Stomach (tissue), 9 donors: ENCODE measurements around the gene CCSER1. TPM values are rescaled to one million over a fixed set of nuclear protein-coding genes. Genes with fewer than 3 reads are reported as not detected.
"Not testable (repeated sequence)": the region's sequence is repeated elsewhere in the genome, so short reads cannot be mapped to it uniquely, and the experiment has no call there.

Source experiments
- DNase-seq, 2 donors: peaks; one replicate each; pipeline versions ENCODE4 v3.0.0 to v3.0.0-alpha.2; 2013 to 2019
- H3K27ac ChIP-seq, 5 donors: fragments of 200-600 bp in 4 of 5; sonication (generic) in 4 of 5; one replicate each; pipeline ENCODE4 v1.5.1; 2013 to 2019; ENCODE audit warnings: mild to moderate bottlenecking in 1 of 5, moderate library complexity in 1 of 5
- H3K27me3 ChIP-seq, 3 donors: fragments of 200-600 bp; sonication (generic); one replicate each; pipeline ENCODE4 v1.5.1; 2017 to 2019; ENCODE audit warnings: mixed run types in 1 of 3
- H3K36me3 ChIP-seq, 4 donors: fragments of 200-600 bp; sonication (generic); 1 replicate in 3 of 4; 2 replicates in 1 of 4; pipeline ENCODE4 v1.5.1; 2016 to 2019
- H3K4me1 ChIP-seq, 4 donors: fragments of 200-600 bp; sonication (generic); one replicate each; pipeline ENCODE4 v1.5.1; 2016 to 2019
- H3K4me3 ChIP-seq, 4 donors: fragments of 200-600 bp; sonication (generic) in 3 of 4; one replicate each; pipeline ENCODE4 v1.5.1; 2016 to 2019; ENCODE audit warnings: mild to moderate bottlenecking in 1 of 4
- H3K9me3 ChIP-seq, 4 donors: fragments of 200-600 bp; sonication (generic); one replicate each; pipeline ENCODE4 v1.5.1; 2016 to 2019
- CTCF ChIP-seq, 7 experiments: fragments of 450-650 bp in 4 of 7; fragments of 200-600 bp in 3 of 7; sonication (generic) in 3 of 7; IDR thresholded peaks; one replicate each; pipeline ENCODE4 v1.5.1; 2016 to 2019; ENCODE audit warnings: antibody characterized with exemption in 7 of 7, control low read depth in 2 of 7, mild to moderate bottlenecking in 1 of 7
- EP300 ChIP-seq: sonication (generic); formaldehyde crosslinking; IDR thresholded peaks from one replicate; pipeline ENCODE4 v1.6.1; 2017; ENCODE audit warnings: antibody characterized with exemption
- POLR2A ChIP-seq, 4 donors: fragments of 450-650 bp; IDR thresholded peaks; one replicate each; pipeline ENCODE4 v1.6.1; 2016; ENCODE audit warnings: antibody characterized with exemption in 4 of 4, control low read depth in 2 of 4, mild to moderate bottlenecking in 1 of 4, moderate library complexity in 1 of 4
- POLR2AphosphoS5 ChIP-seq, 3 donors: sonication (generic); formaldehyde crosslinking; IDR thresholded peaks; one replicate each; pipeline ENCODE4 v1.6.1; 2016; ENCODE audit warnings: antibody characterized with exemption in 3 of 3
- WGBS, 5 donors: extraction: QIAGEN DNeasy Blood & Tissue Kit in 3 of 5; methylation state at CpG; one replicate each; pipeline versions ENCODE4 v1.1.5 to v1.1.7; 2013 to 2018; 5-methylcytosine and 5-hydroxymethylcytosine counted together
- intact Hi-C: fragments of 100-400 bp; cut with DNase I; formaldehyde crosslinking; loops from one replicate; pipeline ENCODE4 v1.15.1; 2023; ENCODE audit warnings: low total_unique reads
- polyA plus RNA-seq, 3 donors: library from polyadenylated mRNA; stranded (reverse); fragments of 200-250 nt; gene quantifications; one replicate each; pipeline ENCODE4 v1.2.3, GENCODE V29; 2013
- total RNA-seq, 5 donors: library from RNA; depleted of rRNA; stranded (reverse); fragments of >200 nt; gene quantifications; one replicate each; pipeline versions ENCODE4 v1.1.0 to v1.2.3, GENCODE V29; 2014 to 2016
- donor health status: healthy with polysubstance abuse.
- donor health status: Bipolar disorder and iron deficiency.
- donor health status: healthy.

CCSER1 gene
- total and polyA plus RNA-seq, 8 donors = 0.33 to 149 (median 15.2) TPM

- no peaks in the 10 kb centered on the region for H3K36me3 ChIP-seq
- no peak for TF ChIP-seq CTCF (IDR thresholded peaks at IDR 0.05)
- no peak for TF ChIP-seq POLR2A (IDR thresholded peaks at IDR 0.05)
- no peak for TF ChIP-seq EP300
- no peak for TF ChIP-seq POLR2AphosphoS5 (IDR thresholded peaks at IDR 0.05)
- H3K27ac ChIP-seq = no peak overlapping the region
- no peaks in the 10 kb centered on the region for H3K4me1 ChIP-seq
- no peak for DNase-seq
- H3K27me3 ChIP-seq = no peaks in the 10 kb centered on the region
- no peak overlapping the region for H3K4me3 ChIP-seq
- H3K9me3 ChIP-seq = no peaks in the 10 kb centered on the region
- intact Hi-C loops = loop anchor here (10.0 kb wide), 1 partner anchor 258 kb away; no protein-coding TSS in a partner anchor
Measured at GRCh38 chr4:90292438-90292837, 165.2 kb downstream of the CCSER1 start.

GRCh38 chr4:90293320-90293719 lies 166.1 kb downstream of the CCSER1 start:
- 25 to 33% (median 31%) methylated on average over 2 of the region's 2 CpGs for WGBS, 5 donors
- TF ChIP-seq CTCF (IDR thresholded peaks at IDR 0.05) (peak in 2 of 7 experiments; percentile 39 to 55), EP300 (no peak)
- intact Hi-C loops = loop anchor here (10.0 kb wide), 1 partner anchor 259 kb away; no protein-coding TSS in a partner anchor
- peak in 1 of 2 donors; percentile 13 for DNase-seq
- no peaks in the 10 kb centered on the region for H3K27me3 ChIP-seq
- H3K36me3 ChIP-seq = no peaks in the 10 kb centered on the region
- H3K27ac ChIP-seq = no peak overlapping the region
- H3K4me1 ChIP-seq = no peaks in the 10 kb centered on the region
- H3K9me3 ChIP-seq = no peaks in the 10 kb centered on the region
- no peak overlapping the region for H3K4me3 ChIP-seq

GRCh38 chr4:90299373-90299772 lies 172.2 kb downstream of the CCSER1 start:
- no peak for DNase-seq
- intact Hi-C loops = loop anchor here (10.0 kb wide), 1 partner anchor 265 kb away; no protein-coding TSS in a partner anchor
- Histone ChIP-seq H3K27ac (no peak overlapping the region), H3K9me3 (no peaks in the 10 kb centered on the region), H3K4me3 (no peak overlapping the region), H3K27me3 (no peaks in the 10 kb centered on the region), H3K4me1 (no peaks in the 10 kb centered on the region), H3K36me3 (no peaks in the 10 kb centered on the region)
- WGBS, 5 donors = 89 to 91% (median 91%) methylated on average over 1 of the region's 1 CpG
- TF ChIP-seq EP300 = no peak
- TF ChIP-seq CTCF (IDR thresholded peaks at IDR 0.05) = no peak
- no peak for TF ChIP-seq POLR2AphosphoS5 (IDR thresholded peaks at IDR 0.05)
- TF ChIP-seq POLR2A (IDR thresholded peaks at IDR 0.05) = no peak

GRCh38 chr4:90306810-90307209 lies 179.6 kb downstream of the CCSER1 start:
- 76 to 95% (median 88%) methylated on average over 1 of the region's 1 CpG for WGBS, 5 donors
- TF ChIP-seq CTCF (IDR thresholded peaks at IDR 0.05) (no peak), EP300 (no peak), POLR2AphosphoS5 (IDR thresholded peaks at IDR 0.05) (no peak), POLR2A (IDR thresholded peaks at IDR 0.05) (no peak)
- DNase-seq = no peak
- H3K4me1 ChIP-seq = no peaks in the 10 kb centered on the region
- intact Hi-C loops = no loop called here
- H3K9me3 ChIP-seq = no peaks in the 10 kb centered on the region
- H3K36me3 ChIP-seq = no peaks in the 10 kb centered on the region
- no peak overlapping the region for H3K4me3 ChIP-seq
- H3K27ac ChIP-seq = no peak overlapping the region
- no peaks in the 10 kb centered on the region for H3K27me3 ChIP-seq

- intact Hi-C loops, H3K36me3 ChIP-seq, DNase-seq, H3K9me3 ChIP-seq, H3K27me3 ChIP-seq, H3K4me1 ChIP-seq, H3K4me3 ChIP-seq: not testable (repeated sequence)
- 82 to 92% (median 89%) methylated on average over 6 of the region's 6 CpGs for WGBS, 5 donors
- peak overlapping the region in 1 of 5 donors; percentile 10 for H3K27ac ChIP-seq
Measured at GRCh38 chr4:90317140-90317539, 189.9 kb downstream of the CCSER1 start.
